Measurements from ENCODE around the gene PTK6. TPM values are rescaled to one million over a fixed set of nuclear protein-coding genes. Genes with fewer than 3 reads are reported as not detected.
"Not testable (repeated sequence)": the region's sequence is repeated elsewhere in the genome, so short reads cannot be mapped to it uniquely, and the experiment has no call there.

PTK6 gene
- polyA plus RNA-seq, 3 donors: 1.6 to 3.6 TPM; not detected in 1

DNA sequence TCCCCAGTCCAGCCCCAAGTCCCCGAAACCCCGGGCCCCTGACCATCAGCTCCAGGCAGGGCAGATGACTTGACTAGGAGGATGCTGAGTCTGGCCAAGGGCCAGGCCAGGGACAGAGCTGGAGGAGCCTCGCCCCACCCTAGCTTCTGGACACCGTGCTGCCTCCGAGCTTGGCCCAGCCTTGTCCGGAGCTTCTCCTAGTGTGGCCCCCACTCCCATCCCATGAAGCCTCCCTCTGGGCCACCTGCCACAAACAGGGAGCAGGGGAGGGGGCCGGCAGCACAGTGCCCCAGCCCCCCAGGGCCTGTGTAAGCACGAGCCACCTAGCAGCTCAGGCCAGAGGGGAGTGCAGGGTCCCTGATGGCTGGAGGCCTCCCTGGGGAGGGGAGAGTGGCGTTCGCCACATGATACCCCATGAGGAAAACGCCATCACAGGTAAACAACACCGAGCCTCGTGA is 43.6 kb downstream of the PTK6 start:
- WGBS, 3 donors: 60 to 70% (median 62%) methylated on average over 13 of the region's 13 CpGs

DNA sequence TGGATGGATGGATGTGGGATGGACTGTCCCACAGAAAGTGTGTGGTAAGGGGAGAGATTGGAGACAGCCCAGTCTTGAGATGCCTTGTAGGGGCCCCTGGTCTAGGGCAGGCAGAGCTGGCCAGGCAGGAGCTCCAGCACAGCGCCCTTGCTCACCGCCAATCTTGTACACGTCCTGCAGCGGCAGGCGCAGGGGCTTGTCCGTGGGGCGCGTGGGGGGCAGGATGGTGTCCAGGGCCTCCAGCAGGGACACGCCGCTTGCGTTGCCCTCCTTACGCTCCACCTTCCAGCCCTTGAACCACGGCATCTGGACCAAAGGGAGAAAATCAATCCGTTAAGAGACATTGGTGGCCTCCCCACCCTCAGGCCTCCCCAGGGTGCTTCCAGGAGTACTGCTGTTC is 44.2 kb downstream of the PTK6 start:
- 92 to 96% (median 95%) methylated on average over 14 of the region's 14 CpGs for WGBS, 3 donors
- H3K27ac ChIP-seq (ENCODE audit: low read depth, low read length): no peak overlapping the region

More for the DNA sequence above, 43.6 kb downstream of the PTK6 start:
- no peak overlapping the region for H3K27ac ChIP-seq (ENCODE audit: low read depth, low read length)

DNA sequence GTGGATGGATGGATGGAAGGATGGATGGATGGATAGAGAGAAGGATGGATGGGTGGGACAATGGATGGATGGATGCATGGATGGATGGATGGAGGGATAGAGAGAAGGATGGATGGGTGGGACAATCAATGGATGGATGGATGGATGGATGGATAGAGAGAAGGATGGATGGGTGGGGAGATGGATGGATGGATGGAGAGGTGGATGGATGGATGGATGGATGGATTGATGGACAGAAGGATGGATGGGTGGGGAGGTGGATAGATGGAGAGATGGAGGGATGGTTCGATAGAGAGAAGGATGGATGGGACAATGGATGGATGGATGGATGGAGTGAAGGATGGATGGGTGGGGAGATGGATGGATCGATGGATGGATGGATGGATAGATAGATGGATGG is 44.7 kb downstream of the PTK6 start:
- 89 to 97% (median 89%) methylated on average over 2 of the region's 2 CpGs for WGBS, 3 donors
- H3K27ac ChIP-seq (ENCODE audit: low read depth, low read length): no peak overlapping the region

DNA sequence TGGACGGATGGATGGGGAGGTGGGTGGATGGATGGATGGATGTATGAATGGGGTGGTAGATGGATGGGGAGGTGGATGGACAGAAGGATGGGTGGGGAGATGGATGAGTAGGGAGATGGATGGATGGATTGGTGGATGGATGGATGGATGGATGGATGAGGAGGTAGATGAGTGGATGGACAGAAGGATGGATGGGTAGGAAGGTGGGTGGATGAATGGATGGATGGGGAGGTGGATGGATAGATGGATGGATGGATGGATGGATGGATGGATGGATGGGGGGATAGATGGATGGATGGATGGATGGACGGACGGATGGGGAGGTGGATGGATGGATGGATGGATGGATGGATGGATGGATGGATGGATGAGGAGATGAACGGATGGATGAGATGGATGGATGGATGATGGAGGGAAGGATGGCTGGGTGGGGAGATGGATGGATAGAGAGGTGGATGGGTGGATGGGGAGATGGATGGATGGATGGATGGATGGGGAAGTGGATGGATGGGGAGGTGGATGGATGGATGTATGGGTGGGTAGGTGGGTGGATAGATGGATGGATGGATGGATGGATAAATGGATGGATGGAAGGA is 45.4 kb downstream of the PTK6 start:
- 41 to 73% (median 54%) methylated on average over 4 of the region's 4 CpGs for WGBS, 3 donors
- no peak overlapping the region for H3K27ac ChIP-seq (ENCODE audit: low read depth, low read length)

DNA sequence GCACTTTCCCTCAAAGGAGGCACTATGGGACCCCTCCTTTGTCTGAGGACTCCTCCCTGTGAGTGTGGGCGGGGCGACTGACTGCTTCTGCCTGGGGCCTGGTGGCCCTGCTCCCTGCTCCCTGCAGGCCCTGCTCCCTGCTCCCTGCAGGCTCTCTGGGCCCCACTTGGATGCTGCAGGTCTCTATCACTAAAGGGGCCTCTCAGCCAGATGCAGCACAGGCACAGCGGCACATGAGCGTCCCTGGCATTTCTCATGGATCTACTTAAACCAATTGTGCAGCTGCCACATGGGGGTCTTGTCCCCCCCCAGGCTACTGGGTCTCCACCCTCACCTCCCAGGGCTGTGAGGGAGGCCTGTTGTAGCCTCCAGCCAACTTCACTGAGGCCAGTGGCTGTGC is 46.1 kb downstream of the PTK6 start:
- no peak overlapping the region for H3K27ac ChIP-seq (ENCODE audit: low read depth, low read length)

DNA sequence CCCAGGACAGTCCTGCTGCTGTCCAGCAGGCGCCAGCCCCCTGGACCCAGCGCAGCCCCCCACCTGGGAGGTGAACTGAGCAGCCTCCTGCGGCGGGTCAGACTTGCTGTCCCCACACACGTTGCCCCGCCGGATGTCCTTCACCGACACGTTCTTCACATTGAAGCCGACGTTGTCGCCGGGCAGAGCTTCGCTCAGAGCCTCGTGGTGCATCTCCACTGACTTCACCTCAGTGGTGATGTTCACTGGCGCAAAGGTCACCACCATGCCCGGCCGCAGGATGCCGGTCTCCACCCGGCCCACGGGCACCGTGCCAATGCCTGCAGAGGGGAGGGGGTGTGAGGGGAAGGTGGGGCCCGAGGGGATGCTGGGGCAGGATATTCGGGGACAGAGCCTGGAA is 46.8 kb downstream of the PTK6 start:
- no peak overlapping the region for H3K27ac ChIP-seq (ENCODE audit: low read depth, low read length)
- WGBS, 3 donors: 67 to 75% (median 74%) methylated on average over 24 of the region's 24 CpGs

More for the DNA sequence above, 46.1 kb downstream of the PTK6 start:
- 70 to 83% (median 80%) methylated on average over 4 of the region's 4 CpGs for WGBS, 3 donors

DNA sequence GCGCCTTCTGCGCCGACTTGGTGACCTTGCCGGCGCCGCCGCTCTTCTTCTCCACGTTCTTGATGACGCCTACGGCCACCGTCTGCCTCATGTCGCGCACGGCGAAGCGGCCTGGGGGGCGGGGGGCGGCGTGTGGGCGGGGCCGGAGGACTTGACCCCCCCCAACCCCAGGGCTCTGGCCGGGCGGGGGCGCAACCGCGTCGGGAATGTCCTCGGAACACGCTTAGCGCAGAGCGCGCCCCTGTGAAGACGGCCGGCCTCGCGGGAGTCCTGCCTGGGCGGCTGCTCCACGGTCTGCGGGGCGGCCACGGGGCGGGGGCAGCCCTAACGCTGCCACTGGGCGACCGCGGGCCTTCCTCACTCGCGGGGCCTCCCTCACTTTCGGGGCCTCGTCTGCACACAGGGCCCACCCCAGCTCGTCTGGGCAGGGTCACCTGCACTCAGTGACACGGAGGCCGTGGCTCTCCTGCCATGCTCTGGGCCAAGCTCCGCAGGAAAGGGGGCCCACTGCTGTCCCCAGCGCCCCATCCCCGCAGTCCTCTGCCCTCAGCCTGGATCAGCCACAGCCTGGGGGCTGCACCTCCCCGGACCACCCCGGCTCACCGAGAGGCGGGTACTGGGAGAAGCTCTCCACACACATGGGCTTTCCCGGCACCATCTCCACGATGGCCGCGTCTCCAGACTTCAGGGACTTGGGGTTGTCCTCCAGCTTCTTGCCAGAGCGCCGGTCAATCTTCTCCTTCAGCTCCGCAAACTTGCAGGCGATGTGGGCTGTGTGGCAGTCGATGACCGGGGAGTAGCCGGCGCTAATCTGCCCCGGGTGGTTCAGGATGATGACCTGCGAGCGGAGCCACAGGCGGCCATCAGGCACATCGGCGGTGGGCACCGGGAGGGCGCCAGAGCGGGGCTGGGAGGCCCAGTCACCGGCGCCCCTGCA is 48.6 kb downstream of the PTK6 start:
- no peak overlapping the region for H3K27ac ChIP-seq (ENCODE audit: low read depth, low read length)
- 10 to 14% (median 14%) methylated on average over 69 to 83 of the region's 83 CpGs for WGBS, 3 donors

DNA sequence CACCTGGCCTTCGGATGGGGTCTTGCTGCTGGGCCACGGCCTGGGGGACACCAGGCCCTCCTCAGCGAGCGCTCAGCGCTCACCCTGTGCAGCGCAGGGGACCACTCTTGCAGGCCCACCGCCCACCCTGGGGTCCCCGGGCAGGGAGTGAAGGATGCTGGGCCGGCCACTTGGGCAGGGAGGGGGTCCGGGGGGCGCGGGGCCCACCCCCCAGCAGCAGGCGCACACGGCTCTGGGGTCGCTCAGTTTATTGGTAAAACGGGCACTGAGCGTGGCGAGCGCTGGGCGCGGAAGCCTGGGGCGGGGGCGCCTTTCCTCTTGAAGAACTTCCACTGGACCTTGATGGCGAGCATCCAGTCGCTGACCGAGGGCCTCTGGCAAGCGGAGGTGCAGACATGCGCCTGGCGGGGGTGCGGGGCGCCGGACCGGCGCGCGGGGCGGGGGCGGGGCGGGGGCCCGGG is 49.4 kb downstream of the PTK6 start:
- no peak overlapping the region for H3K27ac ChIP-seq (ENCODE audit: low read depth, low read length)
- 6 to 18% (median 13%) methylated on average over 26 to 39 of the region's 40 CpGs for WGBS, 3 donors

DNA sequence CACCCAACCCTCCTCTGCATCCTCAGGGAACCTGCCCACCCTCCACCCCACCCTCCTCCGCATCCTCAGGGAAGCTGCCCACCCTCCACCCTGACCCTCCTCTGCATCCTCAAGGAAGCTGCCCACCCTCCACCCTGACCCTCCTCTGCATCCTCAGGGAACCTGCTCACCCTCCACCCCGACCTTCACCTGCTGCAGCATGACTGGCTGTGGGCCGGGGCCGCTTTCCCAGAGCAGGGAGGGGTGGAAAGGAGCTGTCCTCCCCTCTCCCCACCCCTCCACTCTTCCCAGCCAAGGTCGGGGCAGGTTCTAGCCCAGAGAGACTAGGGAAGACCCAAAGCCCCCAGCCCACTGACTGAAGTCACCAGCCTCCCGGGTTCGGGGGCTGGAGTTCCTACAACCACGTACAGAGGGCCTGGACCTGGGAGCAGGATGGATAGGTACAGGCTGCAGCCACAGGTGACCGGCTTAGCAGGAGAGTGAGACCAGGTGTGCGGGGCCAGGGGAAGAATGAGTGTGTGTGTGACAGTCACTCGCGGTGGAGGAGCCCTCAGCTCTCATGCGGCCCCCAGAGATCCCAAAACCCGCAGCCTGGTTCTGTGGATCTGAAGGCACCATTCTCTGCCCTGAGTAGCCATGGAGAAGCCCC is 49.9 kb downstream of the PTK6 start:
- 35 to 55% (median 49%) methylated on average over 13 to 14 of the region's 14 CpGs for WGBS, 3 donors
- no peak overlapping the region for H3K27ac ChIP-seq (ENCODE audit: low read depth, low read length)

DNA sequence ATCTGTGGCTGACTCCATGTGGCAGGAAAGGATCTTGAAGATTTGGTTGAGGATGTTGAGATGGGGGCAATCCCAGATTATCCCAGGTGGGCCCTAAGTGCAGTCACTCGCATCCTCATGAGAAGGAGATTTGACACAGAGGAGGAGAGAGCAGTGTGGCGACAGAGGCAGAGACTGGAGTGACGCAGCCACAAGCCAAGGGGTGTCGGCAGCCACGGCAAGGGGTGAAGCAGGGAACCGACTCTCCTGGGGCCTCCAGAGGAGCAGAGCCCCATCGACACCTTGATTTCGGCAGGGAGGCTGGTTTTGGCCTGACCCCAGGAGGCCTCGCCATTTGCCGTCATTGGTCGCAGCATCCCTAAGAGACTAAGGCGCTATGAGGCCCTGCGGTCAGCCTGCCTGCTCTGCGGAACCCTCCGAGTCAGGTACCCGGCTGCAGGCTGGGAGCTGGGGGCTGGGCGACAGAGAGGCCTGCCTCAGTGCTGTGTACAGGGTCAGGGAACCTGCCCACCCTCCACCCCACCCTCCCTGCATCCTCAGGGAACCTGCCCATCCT is 50.8 kb downstream of the PTK6 start:
- 91 to 94% (median 92%) methylated on average over 14 to 17 of the region's 17 CpGs for WGBS, 3 donors
- H3K27ac ChIP-seq (ENCODE audit: low read depth, low read length): no peak overlapping the region

DNA sequence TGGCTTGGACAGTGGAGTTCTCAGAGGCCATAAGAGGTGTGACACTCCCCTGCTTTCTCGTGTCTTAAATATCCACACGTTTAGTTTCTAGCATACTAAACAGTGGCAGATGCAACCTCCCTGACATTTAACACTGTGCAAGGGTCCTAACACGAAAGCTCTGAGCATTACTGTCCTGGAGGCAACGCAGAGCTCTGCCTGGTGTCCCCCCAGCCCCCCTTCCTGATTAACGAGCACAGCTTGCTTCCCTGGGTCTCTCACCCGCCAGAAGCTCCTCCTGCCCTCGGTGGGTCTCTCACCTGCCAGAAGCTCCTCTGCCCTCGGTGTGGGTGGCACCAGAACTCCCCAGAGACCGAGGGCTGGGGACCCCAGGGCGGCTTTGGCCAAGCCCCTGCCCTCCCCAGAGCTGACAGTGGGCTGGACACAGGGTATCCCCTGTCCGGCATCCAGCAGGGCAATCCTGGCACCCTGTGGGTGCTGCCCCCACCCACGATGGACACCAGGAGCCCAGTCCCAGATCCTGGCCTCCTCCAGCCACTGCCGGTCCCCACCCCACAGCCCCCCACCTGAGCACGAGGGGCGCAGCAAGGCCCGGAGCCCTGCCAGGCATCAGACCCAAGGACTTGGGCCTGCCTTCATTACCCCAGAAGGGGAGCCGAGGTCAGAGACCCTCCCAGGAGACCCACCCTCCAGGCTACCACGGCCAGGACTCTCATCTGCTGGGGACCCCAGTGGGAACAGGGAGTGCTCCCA is 52.3 kb downstream of the PTK6 start:
- WGBS, 3 donors: 57 to 64% (median 61%) methylated on average over 18 of the region's 18 CpGs
- H3K27ac ChIP-seq (ENCODE audit: low read depth, low read length): no peak overlapping the region

DNA sequence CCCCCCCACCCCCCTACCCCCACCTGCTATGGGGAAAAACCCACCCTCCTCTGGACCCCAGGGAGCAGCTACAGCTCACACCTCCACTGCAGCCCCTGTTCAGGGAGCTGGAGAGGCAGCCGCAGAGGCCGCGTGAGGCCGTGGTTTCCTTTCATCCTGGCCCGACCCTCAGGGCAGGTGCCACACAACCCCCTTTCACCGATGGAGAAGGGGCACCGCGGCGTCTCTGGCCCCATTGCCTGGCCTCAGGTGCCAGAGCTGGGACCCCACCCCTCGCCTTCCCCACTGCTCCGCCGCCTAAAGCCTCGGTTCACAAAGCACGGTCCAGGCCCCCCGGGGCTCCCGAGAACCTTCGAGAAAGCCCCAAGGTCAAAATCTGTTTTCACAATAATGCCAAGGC is 52.9 kb downstream of the PTK6 start:
- WGBS, 3 donors: 38 to 51% (median 41%) methylated on average over 16 to 17 of the region's 17 CpGs

DNA sequence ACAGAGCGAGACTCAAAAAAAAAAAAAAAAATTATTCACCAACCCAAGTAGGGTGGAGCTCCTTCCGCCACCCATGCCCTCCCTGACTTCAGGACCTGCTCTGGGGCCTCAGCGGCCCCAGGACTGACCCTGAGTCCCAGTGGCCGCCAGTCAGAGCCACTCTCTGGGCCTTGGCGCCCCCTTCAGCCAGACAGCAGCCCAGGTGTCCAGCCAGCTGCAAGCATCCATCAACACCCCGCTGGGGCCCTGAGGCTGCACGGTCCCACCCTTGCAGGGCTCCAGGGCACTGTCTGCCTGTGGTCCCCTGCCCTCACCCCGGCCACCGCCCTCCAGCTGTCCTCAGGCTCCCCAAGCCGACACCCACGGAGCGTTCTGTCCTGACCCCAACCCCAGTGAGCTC is 53.3 kb downstream of the PTK6 start:
- 63 to 66% (median 66%) methylated on average over 9 to 12 of the region's 12 CpGs for whole genome bisulfite sequencing, 3 donors

More for the DNA sequence above, 52.9 kb downstream of the PTK6 start:
- H3K27ac ChIP-seq (ENCODE audit: low read depth, low read length): no peak overlapping the region

DNA sequence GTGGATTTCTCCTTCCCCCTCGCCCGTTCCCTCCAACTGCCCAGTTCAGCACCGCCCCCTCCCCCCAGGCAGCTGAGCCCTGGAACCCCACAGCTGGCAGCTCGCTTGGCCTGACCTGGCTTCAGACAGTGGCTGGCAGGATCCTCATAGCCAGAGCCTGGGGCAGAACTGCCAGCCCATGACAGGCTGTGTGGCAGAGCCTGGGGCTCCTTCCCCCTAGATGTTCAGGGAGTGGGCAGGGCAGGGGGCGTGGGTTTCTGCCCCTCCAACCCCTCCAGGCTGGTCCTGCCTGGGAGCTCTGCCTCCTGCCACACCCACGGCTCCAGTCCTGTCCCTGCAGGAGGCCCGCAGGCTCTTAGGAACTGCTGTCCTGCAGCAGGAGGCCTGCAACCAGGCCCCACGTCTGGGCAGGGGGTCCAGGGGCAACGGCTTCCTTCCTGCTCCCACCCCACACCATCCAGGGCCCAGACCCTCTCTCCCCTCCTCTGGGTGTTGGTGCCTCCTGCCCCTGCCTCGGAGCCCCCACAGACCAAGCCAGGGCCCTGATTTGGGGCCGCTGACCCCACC is 55.1 kb downstream of the PTK6 start:
- WGBS, 3 donors: 46 to 56% (median 47%) methylated on average over 11 of the region's 11 CpGs
- no peak overlapping the region for H3K27ac ChIP-seq (ENCODE audit: low read depth, low read length)

More for the DNA sequence above, 53.3 kb downstream of the PTK6 start:
- H3K27ac ChIP-seq (ENCODE audit: low read depth, low read length): no peak overlapping the region

DNA sequence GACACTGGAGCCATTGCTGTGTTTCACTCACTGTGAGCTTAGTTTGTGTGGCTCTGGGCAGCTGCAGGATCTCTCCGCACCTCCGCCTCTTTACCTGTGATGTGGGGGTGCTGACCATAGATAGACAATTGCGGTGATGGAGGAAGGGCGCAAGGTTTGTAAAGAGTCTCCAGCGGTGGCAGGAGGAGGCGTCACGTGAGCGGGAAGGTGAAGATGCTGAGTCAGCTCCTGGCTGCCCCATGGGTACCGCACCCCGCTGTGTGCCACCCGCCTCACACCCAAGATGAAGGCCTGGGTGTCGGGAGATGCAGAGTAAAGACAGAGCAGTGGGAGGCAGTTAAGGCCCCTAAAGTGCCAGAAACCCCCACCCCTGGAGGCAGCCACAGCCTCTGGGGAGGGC is 55.7 kb downstream of the PTK6 start:
- 54 to 62% (median 61%) methylated on average over 12 of the region's 12 CpGs for WGBS, 3 donors
- H3K27ac ChIP-seq (ENCODE audit: low read depth, low read length): no peak overlapping the region

DNA sequence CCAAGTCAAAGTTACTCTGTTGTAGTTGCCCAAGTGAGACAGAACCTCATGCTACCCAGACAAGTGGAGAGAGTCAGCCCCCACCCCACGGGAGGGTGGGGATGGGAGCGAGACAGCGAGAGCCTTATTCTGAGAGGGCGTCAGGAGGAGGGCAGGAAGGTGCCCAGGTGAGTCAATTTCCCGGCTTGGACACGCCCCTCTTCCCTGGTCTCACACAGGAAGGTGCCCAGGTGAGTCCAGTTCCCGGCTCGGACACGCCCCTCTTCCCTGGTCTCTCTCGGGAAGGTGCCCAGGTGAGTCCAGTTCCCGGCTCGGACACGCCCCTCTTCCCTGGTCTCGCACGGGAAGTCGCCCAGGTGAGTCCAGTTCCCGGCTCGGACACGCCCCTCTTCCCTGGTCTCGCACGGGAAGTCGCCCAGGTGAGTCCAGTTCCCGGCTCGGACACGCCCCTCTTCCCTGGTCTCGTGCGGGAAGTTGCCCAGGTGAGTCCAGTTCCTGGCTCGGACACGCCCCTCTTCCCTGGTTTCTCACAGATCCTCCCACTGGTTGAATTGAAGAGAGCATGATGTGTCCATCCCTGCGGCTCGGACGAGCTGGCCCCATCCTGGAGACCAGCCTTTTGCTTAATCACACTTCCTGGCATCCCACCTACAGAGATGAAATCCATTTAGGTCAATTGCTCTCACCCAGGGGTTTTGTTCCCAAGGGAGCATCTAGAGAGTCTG is 57.3 kb downstream of the PTK6 start:
- not testable (repeated sequence) for H3K27ac ChIP-seq (ENCODE audit: low read depth, low read length)
- 28 to 62% (median 56%) methylated on average over 29 to 32 of the region's 32 CpGs for WGBS, 3 donors

Data from adipose tissue (tissue), 3 donors.